Fibroblast of villous mesenchyme (primary cell): Measurements from ENCODE around the gene ITPRIP. TPM values are rescaled to one million over a fixed set of nuclear protein-coding genes. Genes with fewer than 3 reads are reported as not detected.
A peak's percentile ranks its signal among the peaks of the same experiment; 100 is the strongest.

Source experiments
- DNase-seq: peaks from one replicate; pipeline ENCODE4 v3.0.0-alpha.2; 2010; ENCODE audit warnings: low read depth
- H3K4me3 ChIP-seq: 2 replicates; pipeline ENCODE4 v1.5.1; 2011; ENCODE audit warnings: low read depth, mild to moderate bottlenecking, low read length
- CTCF ChIP-seq: IDR thresholded peaks from 2 replicates; pipeline ENCODE4 v1.5.1; 2012; ENCODE audit warnings: low read depth, mild to moderate bottlenecking, low read length; ENCODE audit not compliant: insufficient read depth
- total RNA-seq: library from RNA; depleted of rRNA; stranded (reverse); fragments of >200 nt; gene quantifications from 2 replicates; pipeline ENCODE4 v1.2.3, GENCODE V29; 2012

The ITPRIP gene
- total RNA-seq, 1 donor: 9.9 TPM

- TF ChIP-seq CTCF: no peak
- no peak for DNase-seq
- H3K4me3 ChIP-seq: no peak overlapping the region
Measured at GRCh38 chr10:104316321-104317099, 21.8 kb downstream of the ITPRIP start.

- DNase-seq: no peak
- no peak for TF ChIP-seq CTCF
- H3K4me3 ChIP-seq: no peak overlapping the region
Measured at GRCh38 chr10:104315486-104315921, 22.8 kb downstream of the ITPRIP start.

GRCh38 chr10:104314591-104315485, 23.4 kb downstream of the ITPRIP start:
- TF ChIP-seq CTCF: no peak
- DNase-seq: no peak
- H3K4me3 ChIP-seq: no peak overlapping the region

GRCh38 chr10:104311184-104311720, 27.0 kb downstream of the ITPRIP start:
- DNase-seq: no peak
- no peak overlapping the region for H3K4me3 ChIP-seq
- no peak for TF ChIP-seq CTCF

- DNase-seq: peak; percentile 78
- no peak overlapping the region for H3K4me3 ChIP-seq
- no peak for TF ChIP-seq CTCF
Measured at GRCh38 chr10:104309980-104310978, 28.0 kb downstream of the ITPRIP start.

GRCh38 chr10:104308439-104308903, 29.8 kb downstream of the ITPRIP start:
- DNase-seq: no peak
- H3K4me3 ChIP-seq: no peak overlapping the region
- no peak for TF ChIP-seq CTCF
